Keratinocyte (primary cell): ENCODE results near the gene SP110.

Experiments used
- EZH2 ChIP-seq: IDR thresholded peaks from one replicate; pipeline ENCODE4 v1.6.1; 2012; ENCODE audit warnings: inconsistent platforms, mild to moderate bottlenecking, low read length, moderate library complexity
- TF ChIP-seq, protein P1 (sequence below), 3 experiments: IDR thresholded peaks in 1 of 3; conservative IDR thresholded peaks in 1 of 3; optimal IDR thresholded peaks in 1 of 3; 2 replicates in 2 of 3; 3 replicates in 1 of 3; pipeline versions ENCODE3 to v1.5.1; 2011; ENCODE audit warnings: low read length in 3 of 3, mild to moderate bottlenecking in 3 of 3, moderate library complexity in 2 of 3, control low read depth in 1 of 3, inconsistent platforms in 1 of 3; ENCODE audit not compliant: insufficient read depth in 2 of 3; ENCODE audit errors: extremely low read depth in 1 of 3

DNA sequence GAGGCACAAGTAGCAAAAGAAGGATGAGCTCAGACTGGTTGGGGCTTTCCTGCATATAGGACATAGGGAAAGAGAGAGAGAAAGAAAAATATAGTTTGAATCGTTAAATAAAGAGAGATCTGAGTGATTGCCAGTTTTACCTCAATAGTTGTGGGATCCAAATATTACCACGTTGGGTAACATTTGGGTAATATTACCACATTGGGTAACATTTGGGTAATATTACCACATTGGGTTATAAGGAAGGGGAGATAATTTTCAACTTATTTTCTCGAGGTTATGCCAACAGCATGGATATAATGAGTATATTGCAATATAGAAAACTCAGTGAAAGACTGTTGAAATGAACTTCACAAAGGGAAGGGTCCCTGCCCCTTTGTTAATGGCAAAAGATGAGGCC is 26.4 kb upstream of the SP110 start:
- TF ChIP-seq, protein P1, sequence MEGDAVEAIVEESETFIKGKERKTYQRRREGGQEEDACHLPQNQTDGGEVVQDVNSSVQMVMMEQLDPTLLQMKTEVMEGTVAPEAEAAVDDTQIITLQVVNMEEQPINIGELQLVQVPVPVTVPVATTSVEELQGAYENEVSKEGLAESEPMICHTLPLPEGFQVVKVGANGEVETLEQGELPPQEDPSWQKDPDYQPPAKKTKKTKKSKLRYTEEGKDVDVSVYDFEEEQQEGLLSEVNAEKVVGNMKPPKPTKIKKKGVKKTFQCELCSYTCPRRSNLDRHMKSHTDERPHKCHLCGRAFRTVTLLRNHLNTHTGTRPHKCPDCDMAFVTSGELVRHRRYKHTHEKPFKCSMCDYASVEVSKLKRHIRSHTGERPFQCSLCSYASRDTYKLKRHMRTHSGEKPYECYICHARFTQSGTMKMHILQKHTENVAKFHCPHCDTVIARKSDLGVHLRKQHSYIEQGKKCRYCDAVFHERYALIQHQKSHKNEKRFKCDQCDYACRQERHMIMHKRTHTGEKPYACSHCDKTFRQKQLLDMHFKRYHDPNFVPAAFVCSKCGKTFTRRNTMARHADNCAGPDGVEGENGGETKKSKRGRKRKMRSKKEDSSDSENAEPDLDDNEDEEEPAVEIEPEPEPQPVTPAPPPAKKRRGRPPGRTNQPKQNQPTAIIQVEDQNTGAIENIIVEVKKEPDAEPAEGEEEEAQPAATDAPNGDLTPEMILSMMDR (optimal IDR thresholded peaks at IDR 0.05 in 1 of 3, IDR thresholded peaks at IDR 0.05 in 1 of 3, conservative IDR thresholded peaks at IDR 0.05 in 1 of 3; ENCODE audit: extremely low read depth in 1 of 3, insufficient read depth in 2 of 3, low read length in 3 of 3), result no peak
- TF ChIP-seq EZH2, result no peak
